GM18868 (cell line): ENCODE data around the gene MTARC1.

Experiments used
- ATAC-seq: cut with Tn5 transposase; IDR thresholded peaks from one replicate; pipeline ENCODE4 v1.9.1; 2021; ENCODE audit warnings: mild to moderate bottlenecking, moderate library complexity; ENCODE audit not compliant: unreplicated experiment

The MTARC1 gene

DNA sequence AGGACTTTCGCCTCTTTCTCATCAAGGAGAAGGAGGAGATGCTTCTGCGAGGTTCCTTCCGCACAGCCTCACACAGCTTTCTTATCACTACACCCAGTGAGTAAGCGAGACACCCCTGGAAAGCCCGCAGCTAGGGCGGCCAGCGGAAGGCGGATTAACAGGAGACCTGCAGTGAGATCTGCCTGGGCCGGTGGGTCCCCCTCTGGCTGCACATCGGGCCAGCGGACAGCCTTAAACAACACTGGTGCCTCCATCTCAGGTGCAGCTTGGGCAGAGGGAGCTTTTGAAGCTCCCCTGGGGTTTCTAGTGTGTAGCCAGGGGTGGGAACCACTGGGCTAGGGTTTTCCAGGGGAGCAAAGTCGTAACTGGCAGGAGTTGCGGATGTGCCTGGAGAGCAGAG is 17.5 kb upstream of the MTARC1 start:
- no peak for ATAC-seq

DNA sequence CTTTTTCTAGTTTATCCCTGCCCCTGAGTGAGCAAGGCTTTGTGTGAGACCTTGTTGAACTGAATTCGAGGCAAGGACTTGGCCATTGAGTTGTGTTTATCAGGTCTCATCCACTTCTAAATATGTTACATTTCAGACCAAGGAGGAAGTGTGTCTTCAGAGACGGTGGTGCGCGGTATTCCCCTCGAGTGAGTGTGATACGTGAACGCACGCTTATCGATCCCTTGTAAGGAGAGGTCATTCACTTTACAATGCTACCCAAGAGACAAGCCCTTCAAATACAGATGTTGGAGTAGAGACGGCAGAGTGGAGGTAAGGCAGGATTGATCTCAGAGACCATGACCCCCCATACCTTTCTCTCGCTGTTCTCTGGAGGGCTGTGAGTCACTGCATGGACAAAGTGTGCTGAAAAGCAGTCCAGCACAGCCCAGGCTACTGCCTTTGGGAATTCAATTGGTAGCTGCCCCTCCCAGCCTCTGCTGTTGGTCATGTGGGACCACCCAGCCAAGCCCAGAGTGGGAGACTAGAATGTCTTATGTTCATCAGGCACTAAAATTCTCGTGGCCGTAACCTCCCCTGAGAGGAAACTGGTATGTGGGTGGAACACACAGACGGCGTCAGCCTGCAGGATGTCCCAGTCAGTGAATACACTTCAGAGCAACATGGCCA is 16.3 kb upstream of the MTARC1 start:
- peak; percentile 65 for ATAC-seq

DNA sequence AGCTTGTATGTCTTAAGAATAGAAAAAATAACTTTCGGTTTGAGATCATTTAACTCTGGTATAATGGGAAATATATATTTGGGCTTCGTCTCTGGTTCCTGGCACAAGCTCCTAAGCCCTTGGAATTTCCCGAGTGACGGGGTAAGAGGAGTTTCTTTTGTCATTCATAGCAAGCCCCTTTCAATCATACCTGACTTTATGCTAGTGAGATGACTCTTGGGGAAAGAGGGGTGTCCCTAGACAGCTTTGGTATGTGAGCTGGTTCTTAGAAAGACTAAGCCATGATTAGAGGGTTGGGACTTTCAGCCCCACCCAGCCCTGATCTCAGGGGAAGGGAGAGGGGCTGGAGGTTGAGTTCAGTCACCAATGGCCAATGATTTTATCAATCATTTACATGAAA is 13.9 kb upstream of the MTARC1 start:
- peak; percentile 25 for ATAC-seq

DNA sequence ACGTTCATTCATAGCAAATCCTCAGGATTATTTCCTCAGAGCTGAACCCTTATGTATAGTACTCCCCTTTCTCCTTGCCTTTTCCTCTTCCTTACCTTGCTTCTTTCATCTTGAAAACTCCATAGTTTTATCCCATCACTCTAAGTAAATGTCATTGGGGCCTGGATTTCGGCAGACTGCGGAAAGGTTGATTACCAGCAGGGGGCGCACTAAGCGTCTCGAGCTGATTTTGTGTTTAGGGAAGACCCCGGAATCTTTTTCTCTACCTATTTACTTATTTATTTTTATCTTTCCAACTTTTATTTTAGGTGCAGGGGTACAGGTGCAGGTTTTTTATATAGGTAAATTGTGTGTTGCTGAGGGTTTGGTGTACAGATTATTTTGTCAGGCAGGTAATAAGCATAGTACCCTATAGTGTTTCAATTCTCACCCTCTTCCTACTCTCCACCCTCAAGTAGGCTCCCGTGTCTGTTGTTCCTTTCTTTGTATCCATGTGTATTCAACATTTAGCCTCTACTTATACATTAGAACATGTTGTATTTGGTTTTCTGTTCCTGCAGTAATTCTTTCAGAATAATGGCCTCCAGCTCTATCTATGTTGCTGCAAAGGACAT is 11.4 kb upstream of the MTARC1 start:
- no peak for ATAC-seq

DNA sequence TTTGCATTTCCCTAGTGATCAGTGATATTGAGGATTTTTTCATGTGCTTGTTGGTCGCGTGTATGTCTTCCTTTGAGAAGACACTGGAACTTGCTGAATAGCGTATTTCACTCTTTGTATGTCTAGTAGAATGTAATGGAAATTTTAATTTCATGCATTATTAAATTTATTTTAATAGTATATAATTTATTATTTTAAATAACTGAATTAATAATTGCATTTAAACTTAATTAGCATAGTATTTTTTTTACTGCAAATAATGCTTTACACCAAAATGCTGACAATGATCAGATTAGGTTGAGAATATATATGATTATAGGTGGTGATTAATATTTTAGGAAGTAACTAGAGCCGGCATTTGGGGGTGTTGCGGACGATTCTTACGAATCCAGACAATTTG is 10.5 kb upstream of the MTARC1 start:
- ATAC-seq = no peak

DNA sequence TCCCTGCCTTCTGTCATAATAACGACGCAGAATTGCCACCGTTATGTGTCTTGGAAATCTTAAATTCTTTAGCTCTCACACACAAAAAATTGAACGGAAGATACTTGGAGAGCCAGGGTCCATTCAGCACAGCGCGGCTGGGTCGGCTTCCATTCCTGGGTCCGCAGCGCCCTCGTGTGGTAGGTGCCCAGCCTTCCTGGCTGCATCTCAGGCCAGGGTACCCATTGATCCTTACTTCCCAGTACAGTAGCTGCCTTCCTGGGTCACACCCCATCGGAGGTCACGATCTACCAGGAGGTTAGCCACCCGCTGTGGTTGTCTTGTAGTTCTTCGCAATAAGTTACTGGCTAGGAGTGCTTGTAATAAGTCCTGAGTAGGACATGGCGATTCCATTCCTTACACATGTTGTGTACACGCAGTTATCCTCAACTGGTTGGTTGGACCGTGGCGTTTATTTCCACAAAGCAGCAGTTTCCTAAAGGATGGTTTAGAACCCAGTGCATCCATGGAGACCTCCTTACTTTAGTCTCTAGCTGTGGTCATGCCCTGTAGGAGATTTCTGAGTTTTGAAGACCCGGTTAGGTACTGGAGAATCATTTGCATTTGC is 9.9 kb upstream of the MTARC1 start:
- ATAC-seq = peak; percentile 81

DNA sequence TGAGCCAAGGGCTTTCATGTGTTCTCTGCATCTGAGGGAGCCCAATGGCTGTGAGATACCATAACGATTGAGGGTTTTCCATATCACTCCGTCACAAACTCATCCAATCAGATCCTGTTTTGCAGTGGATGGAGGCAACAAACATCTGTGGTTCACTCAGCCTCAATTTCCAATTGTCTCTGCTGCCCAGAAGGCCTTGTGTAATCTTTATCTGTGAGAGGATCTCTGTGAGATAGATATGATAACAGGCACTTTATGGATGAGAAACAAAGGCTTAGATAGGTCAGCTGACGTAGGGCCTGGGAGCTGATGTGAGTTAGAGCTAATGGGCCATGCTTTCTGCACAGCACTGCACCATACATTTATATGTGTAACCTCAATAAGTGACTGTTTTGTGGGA is 3.3 kb upstream of the MTARC1 start:
- ATAC-seq = no peak

DNA sequence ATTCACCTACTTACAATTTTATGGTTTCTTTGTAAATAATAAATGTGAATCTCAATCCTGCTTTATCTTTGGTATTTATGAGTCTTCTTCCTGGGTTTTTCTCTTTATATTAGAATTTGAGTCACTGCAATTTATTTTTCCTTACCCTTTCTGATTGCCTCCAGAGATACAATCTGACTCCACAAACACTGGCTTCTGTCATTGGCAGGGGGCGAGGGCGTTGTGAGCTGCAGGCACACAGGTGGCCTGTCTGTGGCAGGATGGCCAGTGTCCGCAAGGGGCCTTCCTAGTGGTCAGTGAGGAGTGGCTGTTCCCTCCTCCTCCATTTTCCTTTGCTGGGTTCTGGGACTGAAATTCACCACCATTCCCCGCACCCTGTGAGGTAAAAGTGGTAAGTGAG is 2.0 kb upstream of the MTARC1 start:
- ATAC-seq = no peak

DNA sequence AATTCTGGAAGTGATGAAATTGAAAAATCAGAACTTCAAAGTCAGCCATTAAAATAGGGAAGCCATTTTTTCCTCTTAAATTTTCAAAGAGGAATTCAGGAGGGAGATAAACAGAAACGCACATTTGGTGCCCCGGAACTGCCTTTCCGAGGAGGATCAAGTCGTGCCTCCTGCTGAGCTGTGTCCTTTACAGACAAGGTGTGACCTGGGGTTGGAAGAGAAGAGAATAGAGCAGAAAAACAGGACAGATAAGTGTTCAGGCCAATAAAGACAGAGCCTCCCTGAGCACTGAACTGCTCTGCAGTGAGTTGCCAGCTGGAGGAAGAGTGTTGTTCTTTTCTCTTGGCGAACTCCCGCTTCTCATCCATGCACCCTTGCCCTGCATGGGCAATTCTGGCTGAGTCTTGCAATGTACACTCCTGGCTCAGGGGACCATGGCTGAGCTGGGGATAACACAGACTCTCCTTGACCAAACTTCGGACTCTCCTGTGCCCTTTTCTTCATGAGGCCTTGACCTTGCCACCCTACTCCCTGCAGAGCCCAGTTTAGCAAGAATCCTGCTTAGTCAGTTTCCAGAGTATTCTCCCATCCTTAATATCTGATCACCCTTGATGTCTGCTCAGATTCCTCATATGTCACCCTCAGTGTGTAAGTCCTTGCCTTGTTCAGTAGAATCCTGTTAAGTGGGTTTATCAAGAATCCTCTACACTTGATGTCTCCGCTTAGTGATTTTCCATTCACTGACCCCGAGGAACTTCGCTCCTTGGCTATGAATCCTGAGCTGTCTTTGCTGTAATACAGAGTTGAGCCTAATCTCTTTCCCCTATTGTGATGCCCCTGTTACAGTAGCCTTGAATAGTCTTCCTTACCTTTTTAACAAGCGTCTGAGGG is 1.3 kb upstream of the MTARC1 start:
- no peak for ATAC-seq

DNA sequence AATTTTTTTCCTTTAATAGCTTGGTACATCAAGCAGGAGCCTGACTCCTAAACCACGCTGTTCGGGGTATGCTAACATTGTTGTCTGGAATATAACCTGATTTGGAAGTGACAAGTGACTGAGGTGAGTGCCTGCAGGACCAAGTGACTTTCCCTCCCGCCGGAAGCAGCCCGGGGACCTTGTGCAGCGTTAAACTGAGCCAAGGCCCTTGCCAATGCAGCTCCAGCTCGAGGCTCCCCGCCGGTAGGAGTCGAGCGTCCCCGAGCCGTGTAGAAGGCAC is 716 bp upstream of the MTARC1 start:
- peak; percentile 22 for ATAC-seq

DNA sequence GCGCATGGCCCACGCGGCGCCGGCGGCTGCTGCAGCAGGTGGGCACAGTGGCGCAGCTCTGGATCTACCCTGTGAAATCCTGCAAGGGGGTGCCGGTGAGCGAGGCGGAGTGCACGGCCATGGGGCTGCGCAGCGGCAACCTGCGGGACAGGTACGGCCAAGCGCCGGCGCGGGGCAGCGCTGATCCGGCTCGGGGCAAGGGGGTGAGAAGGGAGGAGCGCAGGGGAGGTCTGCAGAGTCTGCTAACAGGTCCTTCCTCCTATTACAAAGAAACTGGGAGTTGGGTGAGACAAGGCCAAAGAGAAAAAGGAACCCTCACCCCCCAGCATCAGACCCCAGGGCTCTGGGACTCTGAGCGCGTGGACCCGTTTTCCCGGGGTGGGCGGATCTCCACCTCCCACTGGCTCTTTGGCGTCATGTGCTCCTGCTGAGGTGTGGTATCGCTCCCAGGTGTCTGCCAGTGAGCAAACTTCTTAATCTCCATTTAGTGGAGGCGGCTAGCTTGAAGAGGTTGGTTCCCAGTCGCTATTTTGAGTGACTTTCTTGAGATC is 431 bp downstream of the MTARC1 start:
- ATAC-seq = peak; percentile 53

DNA sequence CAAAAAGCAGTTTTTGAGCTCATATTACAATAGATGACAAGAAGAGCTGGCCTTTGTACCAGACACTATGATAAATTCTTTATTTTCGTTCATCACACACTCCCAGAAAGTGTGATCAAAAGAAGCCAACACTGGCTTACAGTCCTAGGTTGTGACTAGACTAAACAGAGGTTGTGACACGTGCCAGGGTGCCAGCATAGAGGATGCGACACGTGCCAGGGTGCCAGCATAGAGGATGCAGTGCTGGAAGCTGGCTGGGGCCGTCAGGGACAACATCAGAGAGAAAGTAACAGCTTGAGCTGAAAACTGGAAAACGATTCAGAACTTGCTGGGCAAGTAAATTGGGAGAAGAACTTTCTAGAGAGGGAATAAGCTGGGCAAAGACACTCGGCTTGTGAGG is 2.2 kb downstream of the MTARC1 start:
- ATAC-seq = no peak

DNA sequence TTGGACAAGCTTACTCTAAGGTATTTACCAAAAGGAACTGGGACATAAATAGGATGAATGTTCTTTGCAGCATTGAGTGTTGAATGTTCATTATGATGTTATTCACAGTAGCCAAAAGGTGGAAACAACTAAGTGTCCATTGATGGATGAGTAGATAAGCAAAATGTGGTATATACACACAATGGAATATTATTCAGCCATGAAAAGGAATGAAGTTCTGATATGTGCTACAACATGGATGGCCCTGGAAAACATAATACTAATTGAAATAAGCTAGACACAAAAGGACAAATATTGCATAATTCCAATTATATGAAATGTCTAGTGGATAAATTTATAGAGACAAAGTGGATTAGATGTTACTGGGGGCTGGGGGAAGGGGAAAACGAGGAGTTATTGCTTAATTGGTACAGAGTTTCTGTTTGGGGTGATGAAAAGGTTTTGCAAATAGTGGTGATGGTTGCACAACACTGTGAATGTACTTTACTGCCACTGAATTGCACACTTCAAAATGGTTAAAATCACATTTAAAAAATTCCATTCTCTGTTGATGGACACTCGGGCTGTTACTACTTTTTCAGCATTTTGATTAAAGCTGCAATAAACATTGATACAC is 2.9 kb downstream of the MTARC1 start:
- no peak for ATAC-seq

DNA sequence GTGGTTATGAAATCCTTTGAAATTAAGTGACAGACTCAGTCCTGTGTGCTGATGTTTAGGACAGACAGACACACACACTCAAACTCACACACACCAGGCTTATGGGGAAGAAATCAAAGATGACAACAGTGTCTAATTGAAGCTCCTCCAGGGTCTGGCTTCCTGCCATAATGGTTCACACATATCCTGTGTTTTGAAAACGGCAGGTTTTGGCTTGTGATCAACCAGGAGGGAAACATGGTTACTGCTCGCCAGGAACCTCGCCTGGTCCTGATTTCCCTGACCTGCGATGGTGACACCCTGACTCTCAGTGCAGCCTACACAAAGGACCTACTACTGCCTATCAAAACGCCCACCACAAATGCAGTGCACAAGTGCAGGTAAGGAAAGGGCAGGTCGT is 4.6 kb downstream of the MTARC1 start:
- no peak for ATAC-seq

DNA sequence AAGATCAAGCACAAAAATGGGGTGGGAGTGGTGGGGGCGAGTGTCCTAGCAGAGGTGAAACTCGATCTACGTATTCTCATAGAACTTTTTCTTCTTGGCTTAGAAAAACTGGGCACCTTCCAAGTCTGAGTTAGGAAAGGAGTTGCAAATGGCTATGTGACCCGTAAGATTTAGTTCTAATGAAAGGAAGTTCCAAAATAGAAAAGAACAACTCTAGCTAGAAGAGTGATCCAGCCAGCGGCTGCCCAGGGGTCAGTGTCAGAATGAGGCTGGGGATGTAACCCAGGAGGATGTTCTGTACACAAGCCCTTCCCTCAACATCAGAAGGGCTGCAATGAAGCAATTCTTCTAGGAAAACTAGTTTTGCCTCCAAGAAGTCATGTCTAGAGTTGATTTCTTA is 5.2 kb downstream of the MTARC1 start:
- ATAC-seq = no peak

DNA sequence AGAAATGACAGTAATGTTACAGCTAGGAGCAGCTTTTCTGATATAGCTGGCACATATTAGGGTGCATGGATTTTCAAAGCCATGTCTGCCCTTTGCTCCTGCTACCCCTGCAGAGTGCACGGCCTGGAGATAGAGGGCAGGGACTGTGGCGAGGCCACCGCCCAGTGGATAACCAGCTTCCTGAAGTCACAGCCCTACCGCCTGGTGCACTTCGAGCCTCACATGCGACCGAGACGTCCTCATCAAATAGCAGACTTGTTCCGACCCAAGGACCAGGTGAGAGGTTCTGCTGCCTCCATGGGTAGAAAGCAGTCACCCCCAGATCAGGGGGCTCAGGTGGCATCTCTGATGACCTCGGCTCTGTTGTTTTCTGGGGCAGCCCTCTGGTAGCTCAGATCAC is 9.8 kb downstream of the MTARC1 start:
- no peak for ATAC-seq

DNA sequence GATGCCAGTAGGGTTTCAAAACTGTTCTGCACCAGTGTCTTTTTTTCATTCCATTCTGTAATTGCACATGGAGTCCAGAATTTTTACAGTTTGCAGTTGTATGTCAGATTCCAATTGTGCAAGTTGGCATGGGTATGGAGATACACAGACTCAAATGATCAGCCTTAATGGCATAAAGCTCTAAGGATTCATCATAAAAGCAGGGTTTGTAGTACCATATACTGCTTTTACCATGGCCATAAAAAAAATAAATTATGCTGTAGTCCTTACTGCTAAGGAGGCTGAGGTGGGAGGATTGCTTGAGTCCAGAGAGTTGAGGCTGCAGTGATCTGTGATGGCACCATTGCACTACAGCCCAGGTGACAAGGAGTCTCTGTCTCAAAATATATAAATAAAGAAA is 10.3 kb downstream of the MTARC1 start:
- no peak for ATAC-seq

DNA sequence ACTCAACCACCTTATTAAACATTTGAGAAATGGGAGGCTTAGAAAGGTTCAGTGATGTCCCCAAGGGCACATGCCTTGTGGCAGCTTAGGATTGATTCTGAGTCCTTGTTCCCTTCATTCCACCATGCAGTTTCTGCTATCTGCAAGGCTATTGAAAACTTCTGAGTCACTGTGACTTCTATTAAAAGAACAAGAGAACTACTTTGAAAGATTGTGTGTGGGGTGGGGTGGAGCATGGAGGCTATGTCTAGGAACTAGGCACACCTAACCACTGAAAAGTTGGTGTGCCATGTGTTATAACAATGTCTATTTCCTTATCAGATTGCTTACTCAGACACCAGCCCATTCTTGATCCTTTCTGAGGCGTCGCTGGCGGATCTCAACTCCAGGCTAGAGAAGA is 10.8 kb downstream of the MTARC1 start:
- no peak for ATAC-seq

DNA sequence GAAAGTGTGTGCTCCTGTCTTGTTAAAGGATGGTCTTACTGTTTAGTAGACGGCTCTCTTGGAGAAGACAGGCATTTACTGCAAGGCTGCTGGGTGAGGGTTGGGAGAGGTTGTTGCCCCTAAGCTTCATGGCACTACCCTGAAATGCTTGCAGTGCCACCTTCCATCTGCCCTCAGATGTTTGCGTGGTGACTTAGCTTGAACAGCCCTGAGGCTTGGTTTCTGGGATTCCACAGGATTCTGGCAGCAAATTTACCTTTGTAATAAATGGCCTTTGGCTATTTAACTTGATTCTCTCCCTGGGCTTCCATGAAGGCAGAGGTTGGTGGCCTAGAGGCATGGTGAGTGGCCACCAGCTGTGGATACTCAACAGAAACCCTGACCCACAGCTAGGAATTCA is 11.6 kb downstream of the MTARC1 start:
- no peak for ATAC-seq

DNA sequence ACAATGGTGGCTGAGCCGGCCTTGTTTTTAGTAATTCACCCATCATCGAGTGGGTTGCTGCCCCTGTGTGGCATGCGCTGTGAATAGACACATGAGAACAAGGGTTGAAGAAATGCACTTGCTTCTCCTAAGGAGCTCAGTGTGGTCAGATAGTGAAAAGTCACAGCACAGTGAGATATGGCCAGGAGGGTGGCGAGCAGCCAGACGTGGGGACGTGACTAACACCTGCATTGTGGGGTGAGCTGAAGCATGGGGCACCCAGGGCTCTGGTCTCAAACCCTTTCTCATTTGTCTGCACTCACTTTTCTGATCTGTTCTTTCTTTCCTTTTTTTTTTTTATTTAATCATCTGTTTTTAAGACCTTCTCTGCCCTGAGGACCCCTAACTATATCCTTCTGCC is 13.5 kb downstream of the MTARC1 start:
- ATAC-seq = no peak
